Activated T-cell treated with anti-CD3 and anti-CD28 coated beads, Interleukin-2, amount 50 U/mL, for 1 hour (primary cell): Measurements from ENCODE around the gene VPS51.
"Not testable (repeated sequence)": the region's sequence is repeated elsewhere in the genome, so short reads cannot be mapped to it uniquely, and the experiment has no call there.

Experiments used
- DNase-seq: peaks from one replicate; pipeline ENCODE4 v3.0.0-alpha.2; 2020

Gene VPS51

DNA sequence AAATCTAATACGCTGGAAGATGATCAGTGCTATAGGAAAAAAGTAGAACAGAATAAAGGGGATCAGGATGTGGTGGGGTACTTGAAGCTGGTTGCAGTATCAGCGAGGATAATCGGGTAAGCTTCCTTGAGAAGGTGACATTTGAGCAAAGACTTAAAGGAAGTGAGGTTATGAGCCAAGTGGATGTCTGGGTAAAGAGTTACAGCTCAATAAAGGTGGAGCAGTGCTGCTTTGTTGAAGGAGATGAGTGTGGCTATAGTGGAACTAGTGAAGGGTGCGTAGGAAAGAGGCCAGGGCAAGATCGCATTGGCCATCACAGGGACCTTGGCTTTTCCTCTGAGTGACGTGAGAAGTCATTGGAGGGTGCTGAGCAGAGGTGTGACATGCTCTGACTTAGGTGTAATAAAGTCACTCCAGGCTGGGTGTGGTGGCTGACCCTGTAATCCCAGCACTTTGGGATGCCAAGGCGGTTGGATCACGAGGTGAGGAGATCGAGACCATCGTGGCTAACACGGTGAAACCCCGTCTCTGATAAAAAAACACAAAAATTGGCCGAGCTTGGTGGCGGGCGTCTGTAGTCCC lies 40.6 kb downstream of the VPS51 start:
- DNase-seq: no peak

DNA sequence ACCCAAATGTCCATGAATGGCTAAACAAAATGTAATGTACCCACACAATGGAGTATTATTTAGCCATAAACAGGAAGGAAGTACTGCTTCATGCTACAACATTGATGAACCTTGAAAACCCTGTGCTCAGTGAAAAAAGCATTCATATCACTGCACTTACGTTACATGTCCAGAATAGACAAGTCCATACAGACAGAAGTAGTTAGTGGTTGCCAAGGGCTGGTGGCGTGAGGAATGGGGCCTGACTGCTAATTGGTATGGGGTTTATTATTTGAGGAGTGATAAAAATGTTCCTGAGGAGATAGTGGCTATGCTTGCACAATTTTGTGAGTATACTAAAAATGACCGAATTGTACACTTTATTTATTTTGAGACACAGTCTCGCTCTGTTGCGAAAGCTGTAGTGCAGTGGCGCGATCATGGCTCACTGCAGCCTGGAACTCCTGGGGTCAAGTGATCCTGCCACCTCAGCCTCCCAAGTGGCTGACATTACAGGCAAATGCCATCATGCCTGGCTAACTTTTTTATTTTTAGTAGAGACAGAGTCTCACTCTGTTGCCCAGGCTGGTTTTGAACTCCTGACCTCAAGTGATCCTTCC lies 46.0 kb downstream of the VPS51 start:
- DNase-seq: no peak

DNA sequence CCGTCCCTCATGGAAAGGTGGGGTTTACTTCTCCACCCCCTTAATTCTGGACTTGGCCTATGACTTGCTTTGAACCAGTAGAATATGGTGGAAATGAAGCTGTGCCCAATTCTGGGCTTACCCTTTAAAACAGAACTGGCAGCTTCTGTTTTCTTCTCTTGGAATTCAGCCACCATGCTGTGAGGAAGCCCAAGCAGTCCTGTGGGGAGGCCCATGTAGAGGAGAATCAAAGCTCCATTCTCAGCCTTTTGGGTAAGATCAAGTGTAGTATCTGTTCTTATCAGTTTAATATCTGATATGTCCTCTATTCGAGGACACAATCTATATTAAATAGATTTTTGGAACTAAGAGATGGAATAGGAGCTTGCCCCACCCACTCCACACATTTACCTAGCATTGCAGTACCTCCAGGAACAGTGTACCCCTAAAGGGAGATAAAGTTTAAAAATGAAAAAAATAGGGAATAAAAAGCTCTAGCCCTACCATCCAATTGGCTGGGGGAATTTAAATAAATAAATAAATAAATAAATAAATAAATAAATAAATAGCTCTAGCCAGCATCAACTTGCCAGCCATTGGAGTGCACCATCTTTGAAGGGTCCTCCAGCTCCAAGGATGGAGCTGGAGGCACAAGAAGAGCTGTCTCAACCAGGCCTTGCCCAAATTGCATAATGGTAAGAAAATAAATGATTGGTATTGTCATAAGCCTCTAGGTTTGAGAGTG lies 51.5 kb downstream of the VPS51 start:
- no peak for DNase-seq

DNA sequence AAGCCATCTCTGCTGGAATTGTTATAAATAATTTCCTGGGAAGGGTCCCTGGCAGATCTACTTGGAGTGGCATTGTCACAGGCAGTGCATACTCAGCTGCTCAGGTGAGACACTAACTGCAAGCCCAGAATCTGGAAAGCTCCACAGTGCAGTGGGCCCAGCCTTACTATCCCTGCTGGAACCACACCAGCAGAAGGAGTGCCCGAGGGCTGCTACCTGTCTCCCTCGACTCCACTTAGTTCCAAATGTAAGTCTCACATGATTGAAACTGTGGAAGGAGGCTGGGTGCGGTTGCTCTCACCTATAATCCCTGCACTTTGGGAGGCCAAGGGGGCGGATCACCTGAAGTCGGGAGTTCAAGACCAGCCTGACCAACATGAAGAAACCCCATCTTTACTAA lies 52.6 kb downstream of the VPS51 start:
- DNase-seq: no peak

DNA sequence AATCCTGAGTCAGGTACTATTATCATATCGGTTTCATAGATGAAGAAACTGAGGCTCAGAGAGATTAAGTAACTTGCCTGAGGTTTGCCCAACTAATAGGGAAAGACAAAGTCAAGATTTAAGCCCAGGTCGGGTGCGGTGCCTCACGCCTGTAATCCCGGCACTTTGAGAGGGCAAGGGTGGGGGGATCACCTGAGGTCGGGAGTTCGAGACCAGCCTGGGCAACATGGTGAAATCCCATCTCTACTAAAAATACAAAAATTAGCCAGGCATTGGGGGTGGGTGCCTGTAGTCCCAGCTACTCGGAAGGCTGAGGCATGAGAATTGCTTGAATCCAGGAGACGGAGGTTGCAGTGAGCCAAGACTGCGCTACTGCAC lies 54.1 kb downstream of the VPS51 start:
- DNase-seq: not testable (repeated sequence)

DNA sequence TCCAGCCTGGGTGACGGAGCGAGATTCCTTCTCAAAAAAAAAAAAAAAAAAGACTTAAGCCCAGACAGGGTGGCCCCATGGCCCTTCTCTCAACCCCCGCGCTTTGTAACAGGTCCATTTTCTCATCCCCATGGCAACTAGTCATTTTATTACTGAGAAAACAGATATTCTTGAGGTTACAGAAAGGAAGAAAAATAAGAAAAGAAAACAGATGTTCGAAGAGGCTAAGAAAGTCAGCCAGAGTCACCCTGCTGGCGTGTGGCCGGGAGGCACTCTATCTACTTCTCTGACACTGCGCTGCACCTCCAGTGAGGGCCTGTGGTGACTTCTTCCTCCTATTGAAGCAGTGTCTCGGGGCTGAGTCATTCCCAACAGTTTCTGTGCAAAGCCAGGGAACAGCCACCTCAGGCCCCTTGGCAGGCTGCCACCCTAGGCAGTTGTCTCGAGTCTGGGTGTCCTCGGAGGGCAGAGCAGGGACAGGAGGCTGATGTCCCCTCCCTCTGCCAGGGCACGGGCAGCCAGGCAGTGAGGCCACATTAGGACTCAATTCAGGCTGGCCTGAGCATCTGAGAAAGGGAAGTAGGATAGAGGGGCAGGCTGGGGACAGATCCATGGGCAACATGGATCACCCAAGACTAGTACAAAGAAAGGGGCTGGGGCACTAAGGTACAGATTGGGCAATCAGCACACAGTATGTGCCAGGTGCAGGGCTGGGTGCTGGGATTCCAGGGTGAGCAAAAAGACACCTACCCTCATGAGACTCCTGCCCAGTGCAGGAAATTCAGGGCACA lies 54.7 kb downstream of the VPS51 start:
- no peak for DNase-seq

DNA sequence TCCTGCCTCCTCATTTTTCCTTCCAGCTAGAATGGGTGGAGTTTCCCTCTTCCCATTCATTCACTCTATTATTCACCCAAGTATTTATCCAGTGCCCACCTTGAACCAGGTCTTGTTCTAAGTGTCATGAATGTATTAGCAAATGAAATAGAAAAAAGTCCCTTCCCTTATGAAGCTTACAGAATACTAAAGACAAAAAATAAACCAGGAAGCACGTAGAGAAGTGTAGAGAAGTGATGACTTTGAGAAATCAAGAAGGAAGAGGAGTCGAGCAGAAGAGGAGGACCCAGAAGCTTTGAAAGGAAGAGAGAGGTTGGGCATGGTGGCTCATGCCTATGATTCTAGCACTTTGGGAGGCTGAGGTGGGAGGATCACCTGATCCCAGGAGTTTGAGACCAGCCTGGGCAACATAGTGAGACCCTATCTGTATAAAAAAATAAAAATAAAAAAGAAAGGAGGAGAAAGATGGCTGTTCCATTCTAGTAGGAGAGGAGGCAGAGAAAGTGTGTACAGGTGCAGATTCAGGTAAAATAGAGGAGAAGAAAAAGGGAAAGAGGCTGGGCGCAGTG lies 55.4 kb downstream of the VPS51 start:
- no peak for DNase-seq

DNA sequence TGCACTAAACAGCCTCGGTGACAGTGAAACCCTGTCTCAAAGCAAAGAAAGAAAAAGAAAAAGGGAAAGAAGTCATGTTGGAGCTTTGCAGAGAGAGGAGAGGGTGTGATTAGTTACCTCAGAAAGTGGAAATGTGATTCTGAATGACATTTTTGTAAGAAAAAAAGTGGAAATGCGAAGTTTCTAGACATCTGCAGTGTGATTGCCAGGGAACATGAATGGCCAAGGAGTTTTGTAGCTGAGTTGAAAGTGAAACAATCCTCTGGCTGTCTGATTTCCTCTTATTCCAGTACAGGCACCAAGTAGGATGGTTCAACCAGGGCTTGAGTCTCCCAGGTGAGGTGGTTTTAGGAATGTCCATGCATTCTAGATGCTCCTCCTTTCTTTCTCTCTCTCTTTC lies 56.1 kb downstream of the VPS51 start:
- no peak for DNase-seq

DNA sequence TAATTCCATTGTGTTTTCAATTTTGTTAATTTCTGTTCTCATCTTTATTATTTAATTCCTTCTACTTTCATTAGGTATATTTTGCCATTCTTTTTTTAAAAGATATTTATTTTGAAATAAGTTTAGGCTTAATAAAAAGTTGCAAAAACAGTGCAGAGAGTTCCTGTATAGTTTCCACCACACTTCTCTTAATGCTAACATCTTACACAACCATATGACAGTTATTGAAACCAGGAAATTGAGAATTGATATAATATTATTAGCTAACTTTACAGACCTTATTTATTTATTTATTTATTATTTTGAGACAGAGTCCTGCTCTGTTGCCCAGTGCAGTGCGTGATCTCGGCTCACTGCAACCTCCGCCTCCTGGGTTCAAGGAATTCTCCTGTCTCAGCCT lies 60.2 kb downstream of the VPS51 start:
- no peak for DNase-seq

DNA sequence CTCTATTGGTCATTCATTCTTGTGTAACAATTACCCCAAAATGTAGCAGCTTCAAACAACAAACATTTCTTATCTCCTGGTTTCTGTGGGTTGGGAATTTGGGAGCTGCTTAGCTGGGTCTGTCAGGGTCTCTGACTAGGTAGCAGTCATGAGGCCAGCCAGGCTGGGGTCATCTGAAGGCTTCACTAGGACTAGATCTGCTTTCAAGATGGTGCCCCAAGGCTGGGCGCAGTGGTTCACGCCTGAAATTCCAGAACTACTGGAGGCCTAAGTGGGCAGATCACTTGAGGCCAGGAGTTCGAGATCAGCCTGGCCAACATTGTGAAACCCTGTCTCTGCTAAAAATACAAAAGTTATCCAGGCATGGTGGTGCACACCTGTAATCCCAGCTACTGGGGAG lies 60.9 kb downstream of the VPS51 start:
- no peak for DNase-seq

DNA sequence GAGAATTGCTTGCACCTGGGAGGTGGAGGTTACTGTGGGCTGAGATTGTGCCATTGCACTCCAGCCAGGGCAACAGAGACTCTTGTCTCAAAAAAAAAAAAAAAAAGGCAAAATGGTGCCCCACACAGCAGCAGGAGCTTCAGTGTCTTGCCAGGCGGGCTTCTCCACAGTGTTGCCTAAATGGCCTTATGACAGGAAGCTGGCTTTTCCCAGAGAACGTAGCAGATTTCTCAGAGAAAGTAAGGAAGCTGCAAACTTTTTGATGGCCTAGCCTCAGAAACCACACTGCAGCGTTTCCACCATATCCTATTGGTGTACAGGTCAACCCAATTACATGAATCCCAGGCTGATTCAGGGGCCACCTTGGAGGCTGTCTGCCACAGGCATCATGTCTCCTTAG lies 61.3 kb downstream of the VPS51 start:
- no peak for DNase-seq

DNA sequence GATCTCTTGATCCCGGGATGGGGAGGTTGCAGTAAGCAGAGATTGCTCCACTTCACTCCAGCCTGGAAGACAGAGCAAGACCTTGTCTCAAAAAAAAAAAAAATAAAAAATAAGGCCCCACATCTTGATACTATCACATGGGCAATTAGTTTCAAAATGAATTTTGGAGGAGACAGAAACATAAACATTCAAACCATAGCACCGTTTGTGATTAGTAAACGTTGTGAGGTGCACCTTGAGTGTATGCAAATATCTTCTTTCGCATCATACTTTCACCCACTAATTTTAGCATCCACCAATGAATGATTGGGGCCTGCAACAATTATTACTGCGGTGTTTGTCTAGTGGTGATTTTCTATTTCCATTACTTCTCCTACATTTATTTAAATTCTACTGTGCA lies 63.0 kb downstream of the VPS51 start:
- DNase-seq: no peak

DNA sequence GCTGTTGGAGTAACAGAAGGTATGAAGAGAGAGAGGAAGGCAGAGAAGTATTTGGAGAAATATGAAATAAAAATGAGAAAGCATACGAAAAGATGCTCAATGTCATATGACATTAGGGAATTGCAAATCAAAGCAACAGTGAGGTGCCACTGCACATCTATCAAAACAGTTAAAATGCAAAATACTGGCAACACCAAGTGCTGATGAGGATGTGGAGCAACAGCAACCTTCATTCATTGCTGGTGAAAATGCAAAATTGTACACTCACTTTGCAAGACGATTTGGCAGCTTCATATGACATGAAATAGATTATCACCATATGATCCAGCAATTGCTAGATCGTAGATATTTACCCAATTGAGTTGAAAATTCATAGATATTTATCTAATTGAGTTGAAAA lies 64.6 kb downstream of the VPS51 start:
- no peak for DNase-seq
